K562 (cell line): ENCODE measurements around the gene ZMAT2. TPM values are rescaled to one million over a fixed set of nuclear protein-coding genes. Genes with fewer than 3 reads are reported as not detected.

Experiments
- CAMTA2 ChIP-seq: fragments of 250-450 bp; sonication (Bioruptor Pico); conservative IDR thresholded peaks from 2 replicates; pipeline ENCODE4 v1.5.1; 2022
- ETV6 ChIP-seq, 3 experiments: fragments of 150-350 bp in 1 of 3; sonication (generic) in 1 of 3; formaldehyde crosslinking in 1 of 3; IDR thresholded peaks; 2 replicates each; pipeline versions ENCODE4 v1.6.1 to v1.8.0; 2014 to 2022; ENCODE audit warnings: borderline replicate concordance in 2 of 3, low read depth in 2 of 3, antibody characterized with exemption in 1 of 3, low read length in 1 of 3, mild to moderate bottlenecking in 1 of 3, missing genetic modification reagents in 1 of 3
- MIER1 ChIP-seq: fragments of 450-650 bp; IDR thresholded peaks from 2 replicates; pipeline ENCODE4 v1.6.1; 2016; ENCODE audit warnings: antibody characterized with exemption, mild to moderate bottlenecking, low read depth
- RBBP5 ChIP-seq: fragments of 200-600 bp; sonication (generic); IDR thresholded peaks from 2 replicates; pipeline ENCODE4 v1.6.1; 2012; ENCODE audit warnings: borderline replicate concordance, mild to moderate bottlenecking, low read length, control low read depth, inconsistent platforms; ENCODE audit not compliant: insufficient read depth, poor library complexity, severe bottlenecking
- TAF1 ChIP-seq: IDR thresholded peaks from 2 replicates; pipeline ENCODE4 v1.6.1; 2011; ENCODE audit warnings: mild to moderate bottlenecking, low read length, moderate library complexity; ENCODE audit not compliant: insufficient read depth, control insufficient read depth, severe bottlenecking; ENCODE audit errors: extremely low read depth
- TCF7 ChIP-seq: sonication (generic); IDR thresholded peaks from 2 replicates; pipeline ENCODE4 v1.6.1; 2016; ENCODE audit warnings: antibody characterized with exemption, borderline replicate concordance
- WHSC1 ChIP-seq: IDR thresholded peaks from one replicate; pipeline ENCODE4 v1.6.1; 2012; ENCODE audit warnings: low read length, control low read depth, inconsistent platforms
- ZNF12 ChIP-seq: sonication (generic); formaldehyde crosslinking; IDR thresholded peaks from 2 replicates; pipeline ENCODE4 v1.4.0; 2020; ENCODE audit warnings: mild to moderate bottlenecking, missing genetic modification reagents
- ZNF354B ChIP-seq: fragments of 250-450 bp; sonication (Bioruptor Pico); IDR thresholded peaks from 2 replicates; pipeline ENCODE4 v1.4.0; 2020
- ZNF445 ChIP-seq: fragments of 250-450 bp; sonication (Bioruptor Pico); IDR thresholded peaks from 2 replicates; pipeline ENCODE4 v1.4.0; 2020; ENCODE audit warnings: low read depth, mild to moderate bottlenecking, moderate library complexity
- ZNF696 ChIP-seq: fragments of 250-450 bp; sonication (Bioruptor Pico); conservative IDR thresholded peaks from 2 replicates; pipeline ENCODE4 v1.4.0; 2020; ENCODE audit warnings: mild to moderate bottlenecking, moderate library complexity
- ZNF77 ChIP-seq: fragments of 250-450 bp; sonication (Bioruptor Pico); IDR thresholded peaks from 2 replicates; pipeline ENCODE4 v1.5.0; 2020
- polyA plus RNA-seq, 8 experiments: library from polyadenylated mRNA; depleted of rRNA in 4 of 8; stranded (reverse) in 5 of 8; unstranded in 3 of 8; fragments of >200 nt; fragmentation: Nextera tagmentation in 2 of 8; fragmentation: Illumina TruSeq in 1 of 8; extraction: Ambion mirVana in 2 of 8; extraction: Trizol in 1 of 8; gene quantifications; 2 replicates each; pipeline versions ENCODE4 v1.2.1 to v1.2.3, GENCODE V29; 2011 to 2014; ENCODE audit warnings: inconsistent platforms in 1 of 8, missing spikeins in 1 of 8
- total RNA-seq, 7 experiments: library from RNA; depleted of rRNA in 6 of 7; stranded (reverse); fragments of >200 nt in 6 of 7; fragmentation: Illumina TruSeq in 2 of 7; extraction: Trizol in 2 of 7; gene quantifications; 2 replicates each; pipeline versions ENCODE4 v1.2.1 to v1.2.3, GENCODE V29; 2011 to 2021; ENCODE audit warnings: low replicate concordance in 1 of 7
- TF ChIP-seq, protein P1 (sequence below): sonication (generic); formaldehyde crosslinking; IDR thresholded peaks from 2 replicates; pipeline ENCODE4 v1.8.0; 2022; ENCODE audit warnings: missing genetic modification reagents, mild to moderate bottlenecking, borderline replicate concordance
- TF ChIP-seq, protein P2 (sequence below): fragments of 450-650 bp; IDR thresholded peaks from 2 replicates; pipeline ENCODE4 v1.6.1; 2016; ENCODE audit warnings: low read depth

Gene ZMAT2
- total and polyA plus RNA-seq, 9 of the 15 experiments (the other 6 are each of a cell fraction or from before 2014, with no cell fraction given) = 44.2 to 101 (median 69.2) TPM

DNA sequence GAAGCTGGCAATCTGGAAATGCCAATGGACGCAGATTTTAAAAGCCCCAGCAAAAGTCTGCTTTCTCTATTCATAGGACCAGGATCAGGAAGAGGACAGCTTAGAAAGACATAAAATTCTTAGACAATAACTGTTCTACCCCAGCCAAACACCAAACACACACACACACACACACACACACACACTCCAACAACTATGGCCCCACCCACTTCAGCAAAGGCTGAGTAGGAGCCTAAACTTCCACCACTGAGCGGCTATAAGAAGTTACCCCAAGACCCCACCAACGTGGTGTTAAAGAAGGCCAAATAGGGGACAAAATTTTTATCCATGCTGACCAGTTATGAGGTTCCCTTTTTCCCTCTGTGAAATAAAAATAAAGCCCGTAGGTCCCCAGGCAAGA lies 32.9 kb downstream of the ZMAT2 start (continued):
- TF ChIP-seq, protein P1, sequence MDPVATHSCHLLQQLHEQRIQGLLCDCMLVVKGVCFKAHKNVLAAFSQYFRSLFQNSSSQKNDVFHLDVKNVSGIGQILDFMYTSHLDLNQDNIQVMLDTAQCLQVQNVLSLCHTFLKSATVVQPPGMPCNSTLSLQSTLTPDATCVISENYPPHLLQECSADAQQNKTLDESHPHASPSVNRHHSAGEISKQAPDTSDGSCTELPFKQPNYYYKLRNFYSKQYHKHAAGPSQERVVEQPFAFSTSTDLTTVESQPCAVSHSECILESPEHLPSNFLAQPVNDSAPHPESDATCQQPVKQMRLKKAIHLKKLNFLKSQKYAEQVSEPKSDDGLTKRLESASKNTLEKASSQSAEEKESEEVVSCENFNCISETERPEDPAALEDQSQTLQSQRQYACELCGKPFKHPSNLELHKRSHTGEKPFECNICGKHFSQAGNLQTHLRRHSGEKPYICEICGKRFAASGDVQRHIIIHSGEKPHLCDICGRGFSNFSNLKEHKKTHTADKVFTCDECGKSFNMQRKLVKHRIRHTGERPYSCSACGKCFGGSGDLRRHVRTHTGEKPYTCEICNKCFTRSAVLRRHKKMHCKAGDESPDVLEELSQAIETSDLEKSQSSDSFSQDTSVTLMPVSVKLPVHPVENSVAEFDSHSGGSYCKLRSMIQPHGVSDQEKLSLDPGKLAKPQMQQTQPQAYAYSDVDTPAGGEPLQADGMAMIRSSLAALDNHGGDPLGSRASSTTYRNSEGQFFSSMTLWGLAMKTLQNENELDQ (CRISPR knock-in tag) = no peak
- TF ChIP-seq ZNF445 (CRISPR knock-in tag) = no peak
- TF ChIP-seq CAMTA2 = no peak
- no peak for TF ChIP-seq ZNF12
- TF ChIP-seq ZNF77 (CRISPR knock-in tag) = no peak
- TF ChIP-seq, protein P2, sequence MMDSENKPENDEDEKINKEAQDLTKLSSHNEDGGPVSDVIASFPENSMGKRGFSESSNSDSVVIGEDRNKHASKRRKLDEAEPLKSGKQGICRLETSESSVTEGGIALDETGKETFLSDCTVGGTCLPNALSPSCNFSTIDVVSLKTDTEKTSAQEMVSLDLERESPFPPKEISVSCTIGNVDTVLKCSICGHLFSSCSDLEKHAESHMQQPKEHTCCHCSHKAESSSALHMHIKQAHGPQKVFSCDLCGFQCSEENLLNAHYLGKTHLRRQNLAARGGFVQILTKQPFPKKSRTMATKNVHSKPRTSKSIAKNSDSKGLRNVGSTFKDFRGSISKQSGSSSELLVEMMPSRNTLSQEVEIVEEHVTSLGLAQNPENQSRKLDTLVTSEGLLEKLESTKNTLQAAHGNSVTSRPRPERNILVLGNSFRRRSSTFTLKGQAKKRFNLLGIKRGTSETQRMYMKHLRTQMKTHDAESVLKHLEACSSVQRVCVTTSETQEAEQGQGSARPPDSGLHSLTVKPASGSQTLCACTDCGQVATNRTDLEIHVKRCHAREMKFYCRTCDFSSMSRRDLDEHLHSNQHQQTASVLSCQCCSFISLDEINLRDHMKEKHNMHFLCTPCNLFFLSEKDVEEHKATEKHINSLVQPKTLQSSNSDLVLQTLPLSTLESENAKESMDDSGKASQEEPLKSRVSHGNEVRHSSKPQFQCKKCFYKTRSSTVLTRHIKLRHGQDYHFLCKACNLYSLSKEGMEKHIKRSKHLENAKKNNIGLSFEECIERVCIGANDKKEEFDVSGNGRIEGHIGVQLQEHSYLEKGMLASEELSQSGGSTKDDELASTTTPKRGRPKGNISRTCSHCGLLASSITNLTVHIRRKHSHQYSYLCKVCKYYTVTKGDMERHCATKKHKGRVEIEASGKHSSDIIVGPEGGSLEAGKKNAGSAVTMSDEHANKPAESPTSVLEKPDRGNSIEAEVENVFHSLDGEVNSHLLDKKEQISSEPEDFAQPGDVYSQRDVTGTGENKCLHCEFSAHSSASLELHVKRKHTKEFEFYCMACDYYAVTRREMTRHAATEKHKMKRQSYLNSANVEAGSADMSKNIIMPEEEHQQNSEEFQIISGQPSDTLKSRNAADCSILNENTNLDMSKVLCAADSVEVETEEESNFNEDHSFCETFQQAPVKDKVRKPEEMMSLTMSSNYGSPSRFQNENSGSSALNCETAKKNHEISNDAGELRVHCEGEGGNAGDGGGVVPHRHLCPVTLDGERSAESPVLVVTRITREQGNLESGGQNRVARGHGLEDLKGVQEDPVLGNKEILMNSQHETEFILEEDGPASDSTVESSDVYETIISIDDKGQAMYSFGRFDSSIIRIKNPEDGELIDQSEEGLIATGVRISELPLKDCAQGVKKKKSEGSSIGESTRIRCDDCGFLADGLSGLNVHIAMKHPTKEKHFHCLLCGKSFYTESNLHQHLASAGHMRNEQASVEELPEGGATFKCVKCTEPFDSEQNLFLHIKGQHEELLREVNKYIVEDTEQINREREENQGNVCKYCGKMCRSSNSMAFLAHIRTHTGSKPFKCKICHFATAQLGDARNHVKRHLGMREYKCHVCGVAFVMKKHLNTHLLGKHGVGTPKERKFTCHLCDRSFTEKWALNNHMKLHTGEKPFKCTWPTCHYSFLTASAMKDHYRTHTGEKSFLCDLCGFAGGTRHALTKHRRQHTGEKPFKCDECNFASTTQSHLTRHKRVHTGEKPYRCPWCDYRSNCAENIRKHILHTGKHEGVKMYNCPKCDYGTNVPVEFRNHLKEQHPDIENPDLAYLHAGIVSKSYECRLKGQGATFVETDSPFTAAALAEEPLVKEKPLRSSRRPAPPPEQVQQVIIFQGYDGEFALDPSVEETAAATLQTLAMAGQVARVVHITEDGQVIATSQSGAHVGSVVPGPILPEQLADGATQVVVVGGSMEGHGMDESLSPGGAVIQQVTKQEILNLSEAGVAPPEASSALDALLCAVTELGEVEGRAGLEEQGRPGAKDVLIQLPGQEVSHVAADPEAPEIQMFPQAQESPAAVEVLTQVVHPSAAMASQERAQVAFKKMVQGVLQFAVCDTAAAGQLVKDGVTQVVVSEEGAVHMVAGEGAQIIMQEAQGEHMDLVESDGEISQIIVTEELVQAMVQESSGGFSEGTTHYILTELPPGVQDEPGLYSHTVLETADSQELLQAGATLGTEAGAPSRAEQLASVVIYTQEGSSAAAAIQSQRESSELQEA = no peak
- no peak for TF ChIP-seq ETV6 (IDR thresholded peaks at IDR 0.05; ENCODE audit: borderline replicate concordance in 1 of 2, low read depth in 2 of 2, low read length in 1 of 2)
- no peak for TF ChIP-seq ETV6 (CRISPR knock-in tag; IDR thresholded peaks at IDR 0.05; ENCODE audit: borderline replicate concordance)
- TF ChIP-seq ZNF354B (CRISPR knock-in tag) = no peak
- TF ChIP-seq TCF7 = no peak
- TF ChIP-seq MIER1 = no peak
- TF ChIP-seq TAF1 = no peak
- TF ChIP-seq RBBP5 = no peak
- TF ChIP-seq ZNF696 (CRISPR knock-in tag) = no peak
- TF ChIP-seq WHSC1 = no peak
